Neural progenitor cell (in vitro differentiated cells): ENCODE results near the gene PRKCH. TPM values are rescaled to one million over a fixed set of nuclear protein-coding genes. Genes with fewer than 3 reads are reported as not detected.

ENCODE experiments used
- DNase-seq: peaks from one replicate; pipeline ENCODE4 v3.0.0-alpha.2; 2016; ENCODE audit warnings: low spot score
- H2AFZ ChIP-seq: fragments of 200-600 bp; sonication (generic); replicated peaks from 2 replicates; pipeline ENCODE4 v1.6.1; 2016; ENCODE audit warnings: antibody characterized with exemption
- H3F3A ChIP-seq: fragments of 200-600 bp; sonication (generic); 2 replicates; pipeline ENCODE4 v1.6.1; 2016; ENCODE audit warnings: antibody characterized with exemption, low read depth
- H3K27ac ChIP-seq: fragments of 200-600 bp; sonication (generic); 2 replicates; pipeline ENCODE4 v1.5.1; 2016; ENCODE audit warnings: mild to moderate bottlenecking
- H3K27me3 ChIP-seq: fragments of 200-600 bp; sonication (generic); 2 replicates; pipeline ENCODE4 v1.6.1; 2016; ENCODE audit warnings: mild to moderate bottlenecking, moderate library complexity
- H3K36me3 ChIP-seq: fragments of 200-600 bp; sonication (generic); 2 replicates; pipeline ENCODE4 v1.5.1; 2016
- H3K4me1 ChIP-seq: fragments of 200-600 bp; sonication (generic); 2 replicates; pipeline ENCODE4 v1.6.1; 2016; ENCODE audit warnings: mixed run types
- H3K4me2 ChIP-seq: fragments of 200-600 bp; sonication (generic); 2 replicates; pipeline ENCODE4 v1.6.1; 2016
- H3K4me3 ChIP-seq: fragments of 200-600 bp; sonication (generic); 2 replicates; pipeline ENCODE4 v1.5.1; 2016
- H3K79me2 ChIP-seq: fragments of 200-600 bp; sonication (generic); 2 replicates; pipeline ENCODE4 v1.6.1; 2016; ENCODE audit warnings: low read depth
- H3K9ac ChIP-seq: fragments of 200-600 bp; sonication (generic); 2 replicates; pipeline ENCODE4 v1.6.1; 2016
- H3K9me3 ChIP-seq: fragments of 200-600 bp; sonication (generic); 2 replicates; pipeline ENCODE4 v1.5.1; 2016; ENCODE audit warnings: low read depth
- H4K20me1 ChIP-seq: fragments of 200-600 bp; sonication (generic); 2 replicates; pipeline ENCODE4 v1.6.1; 2016; ENCODE audit warnings: low read depth
- H3K27ac Mint-ChIP-seq: 3 replicates; pipeline ENCODE4 v1.8.0; 2021; ENCODE audit warnings: mixed read lengths
- H3K27me3 Mint-ChIP-seq: 2 replicates; pipeline ENCODE4 v1.8.0; 2022; ENCODE audit warnings: low read depth, mild to moderate bottlenecking, inconsistent platforms, moderate library complexity, mixed read lengths; ENCODE audit not compliant: insufficient read depth
- H3K36me3 Mint-ChIP-seq: 3 replicates; pipeline ENCODE4 v1.8.0; 2021; ENCODE audit warnings: mixed read lengths
- H3K4me1 Mint-ChIP-seq: 3 replicates; pipeline ENCODE4 v1.8.0; 2021; ENCODE audit warnings: mixed read lengths
- H3K4me3 Mint-ChIP-seq: 3 replicates; pipeline ENCODE4 v1.8.0; 2021; ENCODE audit warnings: mild to moderate bottlenecking, moderate library complexity, mixed read lengths
- H3K9me3 Mint-ChIP-seq: 3 replicates; pipeline ENCODE4 v1.8.0; 2020; ENCODE audit warnings: mixed read lengths
- CTCF ChIP-seq: fragments of 200-600 bp; sonication (generic); IDR thresholded peaks from 2 replicates; pipeline ENCODE4 v1.5.1; 2017; ENCODE audit warnings: antibody characterized with exemption, mild to moderate bottlenecking
- EZH2 ChIP-seq: fragments of 200-600 bp; sonication (generic); IDR thresholded peaks from 2 replicates; pipeline ENCODE4 v1.6.1; 2017; ENCODE audit warnings: antibody characterized with exemption, mild to moderate bottlenecking, moderate library complexity
- EZH2phosphoT487 ChIP-seq: fragments of 200-600 bp; sonication (generic); IDR thresholded peaks from 2 replicates; pipeline ENCODE4 v1.6.1; 2017; ENCODE audit warnings: antibody characterized with exemption
- total RNA-seq: library from RNA; depleted of rRNA; stranded (reverse); fragments of >200 nt; gene quantifications from 2 replicates; pipeline ENCODE4 v1.2.3, GENCODE V29; 2015; ENCODE audit warnings: low replicate concordance

The PRKCH gene
- total RNA-seq, 1 donor from 2014 or later, result 1.3 TPM

GRCh38 chr14:61443481-61443880 is 122.1 kb downstream of the PRKCH start:
- no peaks in the 10 kb centered on the region for H3K27me3 ChIP-seq
- H3K4me2 ChIP-seq, result no peak overlapping the region
- Mint-ChIP-seq H3K9me3 (no peaks in the 10 kb centered on the region), H3K27ac (no peak overlapping the region), H3K27me3 (no peaks in the 10 kb centered on the region), H3K4me3 (no peak overlapping the region), H3K36me3 (no peaks in the 10 kb centered on the region), H3K4me1 (peaks cover 5% of the 10 kb centered on the region)
- H3K36me3 ChIP-seq, result no peaks in the 10 kb centered on the region
- H3K4me1 ChIP-seq, result peaks cover 11% of the 10 kb centered on the region
- TF ChIP-seq EZH2, result no peak
- TF ChIP-seq CTCF, result no peak
- TF ChIP-seq EZH2phosphoT487, result no peak
- no peak overlapping the region for H3K9ac ChIP-seq
- no peaks in the 10 kb centered on the region for H3K9me3 ChIP-seq
- DNase-seq, result no peak
- H3K4me3 ChIP-seq, result no peak overlapping the region
- H3F3A ChIP-seq, result no peaks in the 10 kb centered on the region
- H3K27ac ChIP-seq, result no peak overlapping the region
- H4K20me1 ChIP-seq, result no peaks in the 10 kb centered on the region
- H3K79me2 ChIP-seq, result no peaks in the 10 kb centered on the region
- no peak overlapping the region for H2AFZ ChIP-seq

- H4K20me1 ChIP-seq, result no peaks in the 10 kb centered on the region
Observed at GRCh38 chr14:61444215-61444768, 122.9 kb downstream of the PRKCH start.

GRCh38 chr14:61451491-61451890 is 130.1 kb downstream of the PRKCH start:
- Mint-ChIP-seq H3K27ac (no peak overlapping the region), H3K9me3 (no peaks in the 10 kb centered on the region), H3K27me3 (no peaks in the 10 kb centered on the region), H3K36me3 (no peaks in the 10 kb centered on the region), H3K4me1 (peaks cover 6% of the 10 kb centered on the region), H3K4me3 (no peak overlapping the region)
- Histone ChIP-seq H3F3A (no peaks in the 10 kb centered on the region), H3K79me2 (no peaks in the 10 kb centered on the region), H3K4me1 (peaks cover 14% of the 10 kb centered on the region), H3K4me3 (no peak overlapping the region), H3K9me3 (no peaks in the 10 kb centered on the region), H3K4me2 (no peak overlapping the region), H3K27me3 (no peaks in the 10 kb centered on the region), H3K36me3 (no peaks in the 10 kb centered on the region), H3K27ac (no peak overlapping the region), H3K9ac (no peak overlapping the region), H4K20me1 (no peaks in the 10 kb centered on the region), H2AFZ (no peak overlapping the region)
- TF ChIP-seq CTCF (no peak), EZH2phosphoT487 (no peak), EZH2 (no peak)
- peak; percentile 38 for DNase-seq

More at GRCh38 chr14:61444215-61444768, 122.9 kb downstream of the PRKCH start:
- H3K27ac ChIP-seq, result no peak overlapping the region
- H3K79me2 ChIP-seq, result no peaks in the 10 kb centered on the region
- TF ChIP-seq EZH2phosphoT487, result no peak
- TF ChIP-seq CTCF, result no peak
- no peak for TF ChIP-seq EZH2
- no peak overlapping the region for H2AFZ ChIP-seq
- no peak for DNase-seq
- no peak overlapping the region for H3K4me2 ChIP-seq
- H3K9me3 ChIP-seq, result no peaks in the 10 kb centered on the region
- H3K4me3 Mint-ChIP-seq, result no peak overlapping the region
- no peaks in the 10 kb centered on the region for H3F3A ChIP-seq
- H3K36me3 ChIP-seq, result no peaks in the 10 kb centered on the region
- no peaks in the 10 kb centered on the region for H3K27me3 ChIP-seq
- no peaks in the 10 kb centered on the region for H3K9me3 Mint-ChIP-seq
- no peak overlapping the region for H3K27ac Mint-ChIP-seq
- H3K4me1 Mint-ChIP-seq, result peaks cover under 1% of the 10 kb centered on the region
- H3K36me3 Mint-ChIP-seq, result no peaks in the 10 kb centered on the region
- no peaks in the 10 kb centered on the region for H3K27me3 Mint-ChIP-seq
- H3K4me1 ChIP-seq, result peaks cover 3% of the 10 kb centered on the region
- no peak overlapping the region for H3K4me3 ChIP-seq
- no peak overlapping the region for H3K9ac ChIP-seq
